Osteoblast (primary cell): ENCODE data around the gene UBE2H. TPM values are rescaled to one million over a fixed set of nuclear protein-coding genes. Genes with fewer than 3 reads are reported as not detected.
"Not testable (repeated sequence)": the region's sequence is repeated elsewhere in the genome, so short reads cannot be mapped to it uniquely, and the experiment has no call there.

ENCODE experiments used
- DNase-seq: peaks from one replicate; pipeline ENCODE4 v3.0.0; 2011; ENCODE audit warnings: low spot score, mixed read lengths; ENCODE audit not compliant: insufficient read length; ENCODE audit errors: missing footprints
- H2AFZ ChIP-seq: 2 replicates; pipeline ENCODE4 v1.6.0; 2011; ENCODE audit warnings: mild to moderate bottlenecking, low read length
- H3K27ac ChIP-seq: 2 replicates; pipeline ENCODE4 v1.5.1; 2011; ENCODE audit warnings: mild to moderate bottlenecking, low read depth, low read length, moderate library complexity
- H3K27me3 ChIP-seq: 2 replicates; pipeline ENCODE4 v1.6.0; 2012; ENCODE audit warnings: mild to moderate bottlenecking, control low read depth, inconsistent platforms, low read length, moderate library complexity; ENCODE audit not compliant: insufficient read depth
- H3K36me3 ChIP-seq: 2 replicates; pipeline ENCODE4 v1.5.1; 2011; ENCODE audit warnings: mild to moderate bottlenecking, low read length, control low read depth, moderate library complexity; ENCODE audit not compliant: insufficient read depth
- H3K4me1 ChIP-seq: 2 replicates; pipeline ENCODE4 v1.5.1; 2011; ENCODE audit warnings: mild to moderate bottlenecking, low read length, control low read depth, moderate library complexity; ENCODE audit not compliant: insufficient read depth
- H3K4me2 ChIP-seq: 2 replicates; pipeline ENCODE4 v1.6.0; 2011; ENCODE audit warnings: mild to moderate bottlenecking, low read length; ENCODE audit not compliant: insufficient read depth
- H3K4me3 ChIP-seq: fragments of 200-600 bp; sonication (generic); 3 replicates; pipeline ENCODE4 v1.5.1; 2012; ENCODE audit warnings: mild to moderate bottlenecking, low read length, inconsistent platforms; ENCODE audit not compliant: insufficient read depth
- H3K79me2 ChIP-seq: 2 replicates; pipeline ENCODE4 v1.6.0; 2012; ENCODE audit warnings: mild to moderate bottlenecking, low read length, control low read depth, inconsistent platforms; ENCODE audit not compliant: insufficient read depth
- H3K9me3 ChIP-seq: 2 replicates; pipeline ENCODE4 v1.5.1; 2011; ENCODE audit warnings: low read depth, low read length, control low read depth
- H4K20me1 ChIP-seq: 2 replicates; pipeline ENCODE4 v1.6.0; 2012; ENCODE audit warnings: mild to moderate bottlenecking, low read length, control low read depth; ENCODE audit not compliant: insufficient read depth
- CTCF ChIP-seq: IDR thresholded peaks from 2 replicates; pipeline ENCODE4 v1.5.1; 2011; ENCODE audit warnings: mild to moderate bottlenecking, low read depth, low read length, moderate library complexity; ENCODE audit errors: extremely low read depth
- total RNA-seq: library from RNA; depleted of rRNA; stranded (reverse); fragments of >200 nt; gene quantifications from 2 replicates; pipeline ENCODE4 v1.2.3, GENCODE V29; 2012

The UBE2H gene
- total RNA-seq, 1 donor: 61.2 TPM

GRCh38 chr7:129836983-129837382, 115.8 kb downstream of the UBE2H start:
- Histone ChIP-seq H3K4me1 (peaks cover 20% of the 10 kb centered on the region), H3K4me2 (no peak overlapping the region), H3K27me3 (no peaks in the 10 kb centered on the region), H3K79me2 (peaks cover 14% of the 10 kb centered on the region), H3K27ac (no peak overlapping the region), H3K9me3 (no peaks in the 10 kb centered on the region), H3K36me3 (peaks cover 34% of the 10 kb centered on the region), H4K20me1 (peaks cover 5% of the 10 kb centered on the region), H3K4me3 (no peak overlapping the region), H2AFZ (no peak overlapping the region)
- no peak for TF ChIP-seq CTCF
- no peak for DNase-seq

- Histone ChIP-seq H3K9me3 (no peaks in the 10 kb centered on the region), H2AFZ (no peak overlapping the region), H3K27me3 (no peaks in the 10 kb centered on the region), H3K27ac (no peak overlapping the region), H3K4me2 (no peak overlapping the region), H3K4me1 (peaks cover 24% of the 10 kb centered on the region), H3K36me3 (peaks cover 37% of the 10 kb centered on the region), H4K20me1 (peaks cover 2% of the 10 kb centered on the region), H3K79me2 (peaks cover 12% of the 10 kb centered on the region), H3K4me3 (no peak overlapping the region)
- TF ChIP-seq CTCF: no peak
- DNase-seq: no peak
Measured at GRCh38 chr7:129835569-129835968, 117.2 kb downstream of the UBE2H start.

- not testable (repeated sequence) for DNase-seq, H3K27ac ChIP-seq, H3K4me2 ChIP-seq, H3K4me3 ChIP-seq, H3K27me3 ChIP-seq, H2AFZ ChIP-seq, H4K20me1 ChIP-seq, H3K9me3 ChIP-seq, H3K79me2 ChIP-seq
- Histone ChIP-seq H3K4me1 (peaks cover 28% of the 10 kb centered on the region), H3K36me3 (peaks cover 29% of the 10 kb centered on the region)
Measured at GRCh38 chr7:129833353-129833752, 119.4 kb downstream of the UBE2H start.

- Histone ChIP-seq H3K36me3 (peaks cover 26% of the 10 kb centered on the region), H4K20me1 (no peaks in the 10 kb centered on the region), H3K4me2 (no peak overlapping the region), H3K4me3 (no peak overlapping the region), H3K9me3 (no peaks in the 10 kb centered on the region), H3K27me3 (no peaks in the 10 kb centered on the region), H2AFZ (no peak overlapping the region), H3K27ac (no peak overlapping the region), H3K79me2 (peaks cover 3% of the 10 kb centered on the region), H3K4me1 (peaks cover 28% of the 10 kb centered on the region)
- DNase-seq: no peak
- TF ChIP-seq CTCF: no peak
Measured at GRCh38 chr7:129832701-129833227, 120.0 kb downstream of the UBE2H start.
